Right lobe of liver (tissue), 4 donors: Measurements from ENCODE around the gene RAB31.

Source experiments
- CTCF ChIP-seq, 4 donors: fragments of 200-600 bp in 3 of 4; fragments of 450-650 bp in 1 of 4; IDR thresholded peaks; one replicate each; pipeline versions ENCODE4 v1.5.1 to v1.8.0; 2016 to 2022; ENCODE audit warnings: antibody characterized with exemption in 4 of 4, mild to moderate bottlenecking in 2 of 4
- POLR2A ChIP-seq: fragments of 450-650 bp; IDR thresholded peaks from one replicate; pipeline ENCODE4 v1.6.1; 2017; ENCODE audit warnings: antibody characterized with exemption, mild to moderate bottlenecking
- donor health status: DM: no; HTN: no; CAD: no.
- donor health status: DM: no; HTN: no; CAD: no.
- donor health status: DM: no; HTN: yes; CAD: no.

GRCh38 chr18:9709304-9709877 is 1.3 kb downstream of the RAB31 start:
- TF ChIP-seq CTCF (IDR thresholded peaks at IDR 0.05) (no peak), POLR2A (peak; percentile 14)
